ENCODE results near the gene GNPTG.
"Not testable (repeated sequence)": the region's sequence is repeated elsewhere in the genome, so short reads cannot be mapped to it uniquely, and the experiment has no call there.

DNA sequence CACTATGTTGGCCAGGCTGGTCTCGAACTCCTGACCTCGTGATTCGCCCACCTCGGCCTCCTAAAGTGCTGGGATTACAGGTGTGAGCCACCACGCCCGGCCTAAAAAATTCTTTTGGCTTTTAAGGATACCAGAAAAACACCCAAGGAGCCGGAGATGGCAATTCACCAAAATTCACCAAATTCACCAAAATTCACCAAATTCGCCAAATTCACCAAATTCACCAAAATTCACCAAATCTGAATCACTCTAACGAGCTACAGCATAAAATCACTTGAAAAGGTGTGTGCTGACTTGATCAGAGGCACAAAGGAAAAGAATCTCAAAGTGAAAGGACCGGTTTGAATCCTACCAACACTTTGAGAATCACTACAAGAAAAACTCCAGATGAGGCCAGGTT, 22.8 kb upstream of the GNPTG start:
- TF ChIP-seq, protein P1, sequence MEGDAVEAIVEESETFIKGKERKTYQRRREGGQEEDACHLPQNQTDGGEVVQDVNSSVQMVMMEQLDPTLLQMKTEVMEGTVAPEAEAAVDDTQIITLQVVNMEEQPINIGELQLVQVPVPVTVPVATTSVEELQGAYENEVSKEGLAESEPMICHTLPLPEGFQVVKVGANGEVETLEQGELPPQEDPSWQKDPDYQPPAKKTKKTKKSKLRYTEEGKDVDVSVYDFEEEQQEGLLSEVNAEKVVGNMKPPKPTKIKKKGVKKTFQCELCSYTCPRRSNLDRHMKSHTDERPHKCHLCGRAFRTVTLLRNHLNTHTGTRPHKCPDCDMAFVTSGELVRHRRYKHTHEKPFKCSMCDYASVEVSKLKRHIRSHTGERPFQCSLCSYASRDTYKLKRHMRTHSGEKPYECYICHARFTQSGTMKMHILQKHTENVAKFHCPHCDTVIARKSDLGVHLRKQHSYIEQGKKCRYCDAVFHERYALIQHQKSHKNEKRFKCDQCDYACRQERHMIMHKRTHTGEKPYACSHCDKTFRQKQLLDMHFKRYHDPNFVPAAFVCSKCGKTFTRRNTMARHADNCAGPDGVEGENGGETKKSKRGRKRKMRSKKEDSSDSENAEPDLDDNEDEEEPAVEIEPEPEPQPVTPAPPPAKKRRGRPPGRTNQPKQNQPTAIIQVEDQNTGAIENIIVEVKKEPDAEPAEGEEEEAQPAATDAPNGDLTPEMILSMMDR (IDR thresholded peaks at IDR 0.05), result not testable (repeated sequence)
- not testable (repeated sequence) for TF ChIP-seq POLR2AphosphoS5, POLR2A, EP300 (IDR thresholded peaks at IDR 0.05)
